CD8-positive, alpha-beta memory T cell (primary cell): Measurements from ENCODE around the gene A4GALT. TPM values are rescaled to one million over a fixed set of nuclear protein-coding genes. Genes with fewer than 3 reads are reported as not detected.
A peak's percentile ranks its signal among the peaks of the same experiment; 100 is the strongest.

Experiments
- CTCF ChIA-PET: fragments of 350-600 bp; sonication (Branson Sonifier 250); formaldehyde crosslinking; loops from one replicate; lab custom pipeline; 2021; ENCODE audit warnings: antibody characterized with exemption; lab: Charles Lee
- POLR2A ChIA-PET: fragments of 350-600 bp; sonication (Branson Sonifier 250); formaldehyde crosslinking; loops from one replicate; lab custom pipeline; 2021; ENCODE audit warnings: antibody characterized with exemption; lab: Charles Lee
- DNase-seq, 5 donors: peaks; one replicate each; pipeline versions ENCODE4 v3.0.0 to v3.0.0-alpha.2; 2020 to 2022; ENCODE audit warnings: mixed read lengths in 1 of 5
- H3K27ac ChIP-seq: one replicate; pipeline ENCODE4 v1.7.0; 2013; ENCODE audit warnings: low read depth, mild to moderate bottlenecking, low read length, moderate library complexity
- H3K27me3 ChIP-seq: 2 replicates; pipeline ENCODE4 v1.7.0; 2013; ENCODE audit warnings: low read length, mild to moderate bottlenecking; ENCODE audit not compliant: insufficient read depth, poor library complexity, severe bottlenecking
- H3K36me3 ChIP-seq: 2 replicates; pipeline ENCODE4 v1.7.0; 2013; ENCODE audit warnings: mild to moderate bottlenecking, low read length, moderate library complexity; ENCODE audit not compliant: insufficient read depth
- H3K4me1 ChIP-seq: 2 replicates; pipeline ENCODE4 v1.7.0; 2013; ENCODE audit warnings: mild to moderate bottlenecking, low read length, moderate library complexity; ENCODE audit not compliant: insufficient read depth
- H3K4me3 ChIP-seq: 2 replicates; pipeline ENCODE4 v1.7.0; 2013; ENCODE audit warnings: mild to moderate bottlenecking, low read length
- H3K9me3 ChIP-seq: 2 replicates; pipeline ENCODE4 v1.7.0; 2013; ENCODE audit warnings: mild to moderate bottlenecking, low read length
- H3K27ac Mint-ChIP-seq, 8 donors: one replicate each; pipeline ENCODE4 v1.8.0; 2020 to 2021; ENCODE audit warnings: mixed read lengths in 8 of 8, mild to moderate bottlenecking in 6 of 8, inconsistent platforms in 3 of 8, moderate library complexity in 3 of 8
- H3K27me3 Mint-ChIP-seq, 2 donors: one replicate each; pipeline ENCODE4 v1.8.0; 2020 to 2021; ENCODE audit warnings: mixed read lengths in 2 of 2, mild to moderate bottlenecking in 1 of 2, moderate library complexity in 1 of 2
- H3K36me3 Mint-ChIP-seq, 3 donors: one replicate each; pipeline ENCODE4 v1.8.0; 2020 to 2021; ENCODE audit warnings: mixed read lengths in 3 of 3, inconsistent platforms in 1 of 3, mild to moderate bottlenecking in 1 of 3
- H3K4me1 Mint-ChIP-seq, 3 donors: one replicate each; pipeline ENCODE4 v1.8.0; 2020 to 2021; ENCODE audit warnings: mixed read lengths in 3 of 3, inconsistent platforms in 1 of 3, mild to moderate bottlenecking in 1 of 3
- H3K4me3 Mint-ChIP-seq, 7 donors: one replicate each; pipeline ENCODE4 v1.8.0; 2020 to 2021; ENCODE audit warnings: mixed read lengths in 7 of 7, mild to moderate bottlenecking in 6 of 7, moderate library complexity in 4 of 7, inconsistent platforms in 2 of 7
- H3K9me3 Mint-ChIP-seq, 5 donors: one replicate each; pipeline ENCODE4 v1.8.0; 2020 to 2022; ENCODE audit warnings: mixed read lengths in 5 of 5, mild to moderate bottlenecking in 3 of 5, moderate library complexity in 2 of 5, inconsistent platforms in 1 of 5
- polyA plus RNA-seq: library from polyadenylated mRNA; unstranded; fragments of 300-500 nt; fragmentation: Illumina TruSeq; gene quantifications from one replicate; pipeline ENCODE4 v1.2.3, GENCODE V29; 2021
- total RNA-seq, 2 experiments: library from RNA; stranded (reverse); gene quantifications; one replicate each; pipeline ENCODE4 v1.2.3, GENCODE V29; 2021

Gene A4GALT
- total and polyA plus RNA-seq, 3 experiments from 2014 or later = not detected

- no peak for DNase-seq
- Histone ChIP-seq H3K4me3 (no peak overlapping the region), H3K36me3 (no peaks in the 10 kb centered on the region), H3K4me1 (no peaks in the 10 kb centered on the region), H3K27ac (no peak overlapping the region), H3K27me3 (no peaks in the 10 kb centered on the region), H3K9me3 (no peaks in the 10 kb centered on the region)
- ChIA-PET POLR2A (interaction anchor here (1.1 kb wide), 1 partner anchor 39 kb away, joined by 3 read pairs; the partner anchor contains the start of gene POLDIP3), CTCF (interaction anchor here (1.9 to 2.3 kb wide), 2 partner anchors 10 to 33 kb away, joined by 5 to 6 read pairs; no protein-coding TSS in a partner anchor)
- peaks cover 0 to 4% (median 0%) of the 10 kb centered on the region in 3 donors for H3K4me1 Mint-ChIP-seq
- H3K36me3 Mint-ChIP-seq = peaks cover 0 to 2% (median 0%) of the 10 kb centered on the region in 3 donors
- no peaks in the 10 kb centered on the region for H3K9me3 Mint-ChIP-seq
- peaks cover 4 to 7% of the 10 kb centered on the region in 2 donors for H3K27me3 Mint-ChIP-seq
- H3K27ac Mint-ChIP-seq = peak overlapping the region in 1 of 8 donors; percentile 80
- peak overlapping the region in 1 of 7 donors; percentile 67 for H3K4me3 Mint-ChIP-seq
Observed at GRCh38 chr22:42653999-42654398, 66.7 kb downstream of the A4GALT start.

- Mint-ChIP-seq H3K9me3 (peaks cover 0 to 2% (median 0%) of the 10 kb centered on the region in 5 donors), H3K36me3 (peaks cover 0 to 5% (median 0%) of the 10 kb centered on the region in 3 donors), H3K4me1 (peaks cover 13 to 31% (median 15%) of the 10 kb centered on the region in 3 donors), H3K27ac (peak overlapping the region in 4 of 8 donors; percentile 12 to 71 (median 56)), H3K4me3 (peak overlapping the region in 6 of 7 donors; percentile 27 to 97 (median 57)), H3K27me3 (peaks cover 5 to 6% of the 10 kb centered on the region in 2 donors)
- Histone ChIP-seq H3K27me3 (no peaks in the 10 kb centered on the region), H3K36me3 (no peaks in the 10 kb centered on the region), H3K27ac (no peak overlapping the region), H3K4me1 (peaks cover 19% of the 10 kb centered on the region), H3K4me3 (no peak overlapping the region), H3K9me3 (no peaks in the 10 kb centered on the region)
- DNase-seq = no peak
- ChIA-PET CTCF (no interaction called here), POLR2A (no interaction called here)
Observed at GRCh38 chr22:42651134-42651533, 69.5 kb downstream of the A4GALT start.

- Histone ChIP-seq H3K36me3 (no peaks in the 10 kb centered on the region), H3K9me3 (no peaks in the 10 kb centered on the region), H3K27me3 (no peaks in the 10 kb centered on the region), H3K4me1 (peaks cover 33% of the 10 kb centered on the region), H3K4me3 (peak within 1 kb of the TSS; percentile 87), H3K27ac (peak within 1 kb of the TSS; percentile 88)
- CTCF ChIA-PET = interaction anchor here (0.9 kb wide), 1 partner anchor 29 kb away, joined by 3 read pairs; no protein-coding TSS in a partner anchor
- Mint-ChIP-seq H3K36me3 (peaks cover 0 to 9% (median 0%) of the 10 kb centered on the region in 3 donors), H3K4me3 (peak within 1 kb of the TSS; percentile 97 to 100 (median 98)), H3K9me3 (peaks cover 0 to 2% (median 0%) of the 10 kb centered on the region in 5 donors), H3K27ac (peak within 1 kb of the TSS; percentile 90 to 100 (median 99)), H3K4me1 (peaks cover 14 to 46% (median 23%) of the 10 kb centered on the region in 3 donors), H3K27me3 (peaks cover 0 to 6% of the 10 kb centered on the region in 2 donors)
- POLR2A ChIA-PET = interaction anchor here (0.5 to 3.0 kb wide), 4 partner anchors 9 to 35 kb away, joined by 3 to 47 read pairs (median 3); partner anchors contain the start of gene POLDIP3
- DNase-seq = peak; percentile 67 to 81 (median 74)
Observed at GRCh38 chr22:42649246-42650099, 71.2 kb downstream of the A4GALT start, which contains the start of gene CYB5R3. CYB5R3 (minus strand) TSS chr22:42649392; CDS start chr22:42649315, 77 bp downstream.

- Mint-ChIP-seq H3K4me1 (peaks cover 18 to 52% (median 25%) of the 10 kb centered on the region in 3 donors), H3K9me3 (peaks cover 0 to 2% (median 0%) of the 10 kb centered on the region in 5 donors), H3K27ac (peak overlapping the region; percentile 90 to 100 (median 99)), H3K27me3 (peaks cover 0 to 2% of the 10 kb centered on the region in 2 donors), H3K4me3 (peak overlapping the region; percentile 96 to 100 (median 98)), H3K36me3 (peaks cover 0 to 9% (median 0%) of the 10 kb centered on the region in 3 donors)
- Histone ChIP-seq H3K4me3 (peak overlapping the region; percentile 87), H3K9me3 (no peaks in the 10 kb centered on the region), H3K27me3 (no peaks in the 10 kb centered on the region), H3K36me3 (no peaks in the 10 kb centered on the region), H3K4me1 (peaks cover 37% of the 10 kb centered on the region), H3K27ac (peak overlapping the region; percentile 88)
- POLR2A ChIA-PET = interaction anchor here (0.6 to 3.0 kb wide), 3 partner anchors 9 to 34 kb away, joined by 3 to 47 read pairs (median 3); partner anchors contain the start of gene POLDIP3
- DNase-seq = peak in 1 of 5 donors; percentile 73
- CTCF ChIA-PET = no interaction called here
Observed at GRCh38 chr22:42648368-42649245, 72.1 kb downstream of the A4GALT start.

GRCh38 chr22:42648017-42648367 is 72.7 kb downstream of the A4GALT start:
- H3K4me1 ChIP-seq = peaks cover 37% of the 10 kb centered on the region
- H3K4me3 ChIP-seq = peak overlapping the region; percentile 87
- CTCF ChIA-PET = no interaction called here

GRCh38 chr22:42646569-42647525 is 73.8 kb downstream of the A4GALT start:
- Mint-ChIP-seq H3K27me3 (peaks cover 0 to 2% of the 10 kb centered on the region in 2 donors), H3K36me3 (peaks cover 0 to 9% (median 0%) of the 10 kb centered on the region in 3 donors), H3K27ac (peak overlapping the region in 7 of 8 donors; percentile 23 to 100 (median 68)), H3K4me1 (peaks cover 18 to 58% (median 28%) of the 10 kb centered on the region in 3 donors), H3K4me3 (peak overlapping the region in 5 of 7 donors; percentile 43 to 100 (median 70)), H3K9me3 (peaks cover 0 to 2% (median 0%) of the 10 kb centered on the region in 5 donors)
- H3K27me3 ChIP-seq = no peaks in the 10 kb centered on the region
- no peak for DNase-seq
- ChIA-PET POLR2A (interaction anchor here (1.9 kb wide), 1 partner anchor 32 kb away, joined by 5 read pairs; the partner anchor contains the start of gene POLDIP3), CTCF (interaction anchor here (1.4 kb wide), 1 partner anchor 26 kb away, joined by 3 read pairs; no protein-coding TSS in a partner anchor)
- no peaks in the 10 kb centered on the region for H3K9me3 ChIP-seq
- no peaks in the 10 kb centered on the region for H3K36me3 ChIP-seq
- H3K27ac ChIP-seq = no peak overlapping the region
- no peak overlapping the region for H3K4me3 ChIP-seq
- peaks cover 37% of the 10 kb centered on the region for H3K4me1 ChIP-seq

More at GRCh38 chr22:42648017-42648367, 72.7 kb downstream of the A4GALT start:
- DNase-seq = no peak
- no peaks in the 10 kb centered on the region for H3K9me3 ChIP-seq
- no peaks in the 10 kb centered on the region for H3K36me3 ChIP-seq
- H3K27me3 Mint-ChIP-seq = peaks cover 0 to 2% of the 10 kb centered on the region in 2 donors
- peaks cover 0 to 9% (median 0%) of the 10 kb centered on the region in 3 donors for H3K36me3 Mint-ChIP-seq
- H3K4me1 Mint-ChIP-seq = peaks cover 18 to 53% (median 25%) of the 10 kb centered on the region in 3 donors
- H3K27ac ChIP-seq = peak overlapping the region; percentile 88
- POLR2A ChIA-PET = interaction anchor here (3.0 kb wide), 1 partner anchor 33 kb away, joined by 47 read pairs; the partner anchor contains the start of gene POLDIP3
- H3K27me3 ChIP-seq = no peaks in the 10 kb centered on the region
- peaks cover 0 to 2% (median 0%) of the 10 kb centered on the region in 5 donors for H3K9me3 Mint-ChIP-seq
- H3K27ac Mint-ChIP-seq = peak overlapping the region; percentile 90 to 100 (median 99)
- H3K4me3 Mint-ChIP-seq = peak overlapping the region; percentile 96 to 100 (median 98)
